BE2C (cell line): ENCODE results near the gene POU1F1.

Experiments used
- DNase-seq: peaks from one replicate; pipeline ENCODE4 v3.0.0-alpha.2; 2020
- H3K27me3 ChIP-seq: fragments of 250-450 bp; sonication (Bioruptor Pico); 2 replicates; pipeline ENCODE4 v1.5.1; 2020; ENCODE audit warnings: mild to moderate bottlenecking
- H3K36me3 ChIP-seq: fragments of 250-450 bp; sonication (Bioruptor Pico); 2 replicates; pipeline ENCODE4 v1.5.1; 2020; ENCODE audit warnings: mild to moderate bottlenecking
- H3K4me1 ChIP-seq: fragments of 250-450 bp; sonication (Bioruptor Pico); 2 replicates; pipeline ENCODE4 v1.5.1; 2020
- H3K4me3 ChIP-seq: 2 replicates; pipeline ENCODE4 v1.5.1; 2011; ENCODE audit warnings: low read depth, low read length
- H3K9me3 ChIP-seq: fragments of 250-450 bp; sonication (Bioruptor Pico); 2 replicates; pipeline ENCODE4 v1.5.1; 2020
- CTCF ChIP-seq: IDR thresholded peaks from 2 replicates; pipeline ENCODE4 v1.5.1; 2012; ENCODE audit warnings: mild to moderate bottlenecking, low read depth, low read length

POU1F1 gene

DNA sequence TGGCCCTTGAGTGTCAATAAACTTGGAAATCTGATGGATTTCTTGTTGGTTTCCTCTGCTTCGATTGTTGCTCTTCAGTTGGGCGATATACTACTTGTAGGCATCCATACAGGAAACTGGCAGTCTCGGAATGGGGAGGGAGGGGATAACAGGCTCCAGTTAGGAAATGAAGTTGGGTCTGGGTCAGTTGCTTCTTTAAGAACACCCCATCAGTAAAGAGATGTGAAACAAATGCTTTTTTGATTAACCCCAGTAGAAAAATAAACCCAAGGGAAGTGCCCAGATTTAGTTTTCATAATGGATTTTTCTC lies 48.6 kb downstream of the POU1F1 start:
- DNase-seq: no peak
- TF ChIP-seq CTCF: no peak
- Histone ChIP-seq H3K27me3 (peaks cover 25% of the 10 kb centered on the region), H3K36me3 (no peaks in the 10 kb centered on the region), H3K4me3 (peak overlapping the region; percentile 82), H3K4me1 (peaks cover 4% of the 10 kb centered on the region), H3K9me3 (no peaks in the 10 kb centered on the region)

DNA sequence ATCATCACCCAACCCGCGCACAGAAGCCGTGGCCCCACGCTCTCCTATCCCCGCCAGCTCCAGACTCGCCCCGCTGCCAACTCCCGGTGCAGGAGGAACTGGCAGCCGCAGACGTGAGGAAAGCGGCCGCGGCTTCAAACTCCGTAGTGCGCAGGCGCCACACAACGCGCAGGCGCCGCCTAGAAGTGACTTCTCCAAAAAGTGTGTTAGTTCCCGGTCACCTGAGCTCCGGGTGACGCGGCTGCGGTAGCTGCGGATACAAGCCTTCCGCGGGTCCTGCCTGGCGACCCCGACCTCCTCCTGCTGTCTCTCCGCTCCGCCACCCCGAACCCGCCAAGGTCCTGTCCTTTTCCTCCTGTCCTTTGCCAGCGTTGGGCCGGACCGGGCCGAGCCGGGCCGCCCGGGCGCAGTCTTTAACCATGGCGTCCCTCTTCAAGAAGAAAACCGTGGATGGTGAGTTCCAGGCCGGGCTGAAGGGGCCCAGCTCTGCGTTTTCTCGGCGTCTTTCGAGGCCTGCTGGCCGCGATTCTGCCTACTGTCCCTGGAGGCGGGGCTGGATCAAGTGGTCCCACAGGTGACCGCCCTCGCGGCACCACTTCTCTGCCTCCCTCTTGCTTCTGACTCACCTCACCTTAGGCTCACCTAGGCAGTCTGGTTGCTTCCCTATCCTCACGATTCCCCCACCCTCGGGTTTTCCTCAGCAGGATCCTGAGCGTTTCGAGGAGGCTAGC lies 49.1 kb downstream of the POU1F1 start, which contains the start of gene CHMP2B:
CHMP2B (plus strand) TSS at position 206 of the 731 bp plus-strand sequence; CDS start at position 420, 214 bp downstream.
- H3K4me3 ChIP-seq: peak within 1 kb of the TSS; percentile 82
- no peaks in the 10 kb centered on the region for H3K36me3 ChIP-seq
- peaks cover 4% of the 10 kb centered on the region for H3K4me1 ChIP-seq
- H3K9me3 ChIP-seq: no peaks in the 10 kb centered on the region
- DNase-seq: peak; percentile 89
- H3K27me3 ChIP-seq: peaks cover 27% of the 10 kb centered on the region
- TF ChIP-seq CTCF: no peak

GRCh38 chr3:87225659-87226058 lies 50.7 kb downstream of the POU1F1 start:
- Histone ChIP-seq H3K4me1 (peaks cover 4% of the 10 kb centered on the region), H3K4me3 (no peak overlapping the region), H3K36me3 (no peaks in the 10 kb centered on the region), H3K9me3 (no peaks in the 10 kb centered on the region), H3K27me3 (peaks cover 31% of the 10 kb centered on the region)
- no peak for TF ChIP-seq CTCF
- DNase-seq: no peak

DNA sequence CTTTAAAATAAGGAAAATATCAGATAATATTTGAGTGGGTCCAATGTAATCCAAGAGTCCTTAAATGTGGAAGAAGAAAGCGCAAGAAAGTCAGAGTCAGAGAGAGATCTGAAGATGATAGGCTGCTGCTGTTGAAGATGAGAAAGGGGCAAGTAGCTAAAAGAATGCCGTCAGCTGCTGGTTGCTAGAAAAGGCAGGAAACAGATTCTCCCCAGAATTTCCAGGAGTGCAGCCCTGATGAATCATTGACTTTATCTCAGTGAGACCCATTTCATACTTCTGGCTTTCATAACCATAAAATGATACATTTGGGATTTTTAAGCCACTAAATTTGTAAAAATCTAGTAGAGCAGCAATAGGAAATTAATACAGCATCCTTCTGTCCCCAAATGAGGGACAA lies 56.8 kb downstream of the POU1F1 start:
- Histone ChIP-seq H3K9me3 (no peaks in the 10 kb centered on the region; the same call in 1 of the 2 replicates), H3K36me3 (no peaks in the 10 kb centered on the region), H3K4me3 (no peak overlapping the region), H3K4me1 (no peaks in the 10 kb centered on the region), H3K27me3 (peaks cover 32% of the 10 kb centered on the region)
- no peak for DNase-seq
- TF ChIP-seq CTCF: no peak

- peaks cover 33% of the 10 kb centered on the region for H3K27me3 ChIP-seq
- DNase-seq: no peak
- H3K36me3 ChIP-seq: no peaks in the 10 kb centered on the region
- H3K9me3 ChIP-seq: no peaks in the 10 kb centered on the region; the same call in 1 of the 2 replicates
- no peaks in the 10 kb centered on the region for H3K4me1 ChIP-seq
- H3K4me3 ChIP-seq: no peak overlapping the region
- TF ChIP-seq CTCF: no peak
Observed at GRCh38 chr3:87218560-87218959, 57.8 kb downstream of the POU1F1 start.
